ENCODE measurements around the gene INAFM1. TPM values are rescaled to one million over a fixed set of nuclear protein-coding genes. Genes with fewer than 3 reads are reported as not detected.
"Not testable (repeated sequence)": the region's sequence is repeated elsewhere in the genome, so short reads cannot be mapped to it uniquely, and the experiment has no call there.

The INAFM1 gene
- total RNA-seq, 2 donors from 2014 or later, result 10.3 to 18.6 TPM

DNA sequence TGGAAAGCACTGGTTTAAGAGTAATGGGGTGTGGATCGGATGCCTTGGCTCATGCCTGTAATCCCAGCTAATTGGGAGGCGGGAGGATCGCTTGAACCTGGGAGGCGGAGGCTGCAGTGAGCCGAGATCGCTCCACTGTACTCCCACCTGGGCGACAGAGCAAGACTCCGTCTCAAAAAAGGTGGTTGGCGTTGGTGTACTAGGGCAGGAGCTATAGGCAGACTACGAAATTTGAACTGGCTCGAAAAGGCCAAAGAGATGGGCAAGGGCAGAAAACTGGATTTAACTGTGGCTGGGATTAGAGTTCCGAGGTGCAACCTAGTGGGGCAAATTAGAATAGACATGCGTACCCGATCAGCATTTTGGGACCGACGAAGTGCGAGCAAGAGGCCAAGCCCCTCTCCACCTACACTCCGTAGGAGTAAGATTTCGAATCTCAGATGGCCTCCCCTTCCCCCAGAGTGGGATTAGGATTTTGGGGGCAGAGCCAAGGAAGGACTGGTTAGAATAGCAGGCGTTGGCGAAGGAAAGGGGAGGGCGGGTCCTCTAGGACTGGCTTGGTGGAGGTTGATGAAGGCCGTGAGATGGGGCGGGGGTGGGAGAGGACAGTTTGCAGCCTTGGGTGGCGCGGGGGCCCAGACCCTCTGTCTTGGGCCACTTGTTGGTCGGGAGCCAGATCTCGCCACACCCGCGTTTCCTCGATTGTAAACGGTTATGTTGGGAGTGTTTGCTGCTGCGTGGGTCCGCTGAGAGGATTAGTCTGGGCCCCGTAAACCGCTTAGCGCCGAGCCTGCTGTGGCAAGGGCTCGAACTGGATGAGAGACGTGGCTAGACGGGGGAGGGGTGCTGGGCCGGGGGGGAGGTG, 2.0 kb upstream of the INAFM1 start:
- ATAC-seq (ENCODE audit: insufficient number of reproducible peaks, low FRiP score, low read depth), result peak; percentile 1
- TF ChIP-seq CTCF (IDR thresholded peaks at IDR 0.05), result no peak

GRCh38 chr19:47273313-47274070, 1.2 kb upstream of the INAFM1 start:
- Histone ChIP-seq H3K27me3 (replicated peaks; ENCODE audit: insufficient read depth) (no peaks in the 10 kb centered on the region), H3K4me3 (peak overlapping the region; percentile 91), H3K9me3 (no peaks in the 10 kb centered on the region), H3K27ac (peak overlapping the region; percentile 96 to 99), H3K36me3 (peaks cover 22% of the 10 kb centered on the region), H3K4me1 (ENCODE audit: control insufficient read depth in 1 of 2, low read depth in 2 of 2) (peaks cover 11 to 41% of the 10 kb centered on the region in 2 donors)
- DNase-seq (ENCODE audit: low spot score) (peak; percentile 78), ATAC-seq (ENCODE audit: insufficient number of reproducible peaks, low FRiP score, low read depth) (peak; percentile 64)
- TF ChIP-seq CTCF (IDR thresholded peaks at IDR 0.05), result no peak

More for the DNA sequence above, 2.0 kb upstream of the INAFM1 start:
- no peaks in the 10 kb centered on the region for H3K27me3 ChIP-seq (replicated peaks; ENCODE audit: insufficient read depth)
- peak; percentile 33 for DNase-seq (ENCODE audit: low spot score)
- peaks cover 11 to 34% of the 10 kb centered on the region in 2 donors for H3K4me1 ChIP-seq (ENCODE audit: control insufficient read depth in 1 of 2, low read depth in 2 of 2)
- no peaks in the 10 kb centered on the region for H3K9me3 ChIP-seq
- H3K4me3 ChIP-seq, result peak overlapping the region; percentile 91
- peaks cover 29% of the 10 kb centered on the region for H3K36me3 ChIP-seq
- H3K27ac ChIP-seq, result peak overlapping the region; percentile 96 to 99

DNA sequence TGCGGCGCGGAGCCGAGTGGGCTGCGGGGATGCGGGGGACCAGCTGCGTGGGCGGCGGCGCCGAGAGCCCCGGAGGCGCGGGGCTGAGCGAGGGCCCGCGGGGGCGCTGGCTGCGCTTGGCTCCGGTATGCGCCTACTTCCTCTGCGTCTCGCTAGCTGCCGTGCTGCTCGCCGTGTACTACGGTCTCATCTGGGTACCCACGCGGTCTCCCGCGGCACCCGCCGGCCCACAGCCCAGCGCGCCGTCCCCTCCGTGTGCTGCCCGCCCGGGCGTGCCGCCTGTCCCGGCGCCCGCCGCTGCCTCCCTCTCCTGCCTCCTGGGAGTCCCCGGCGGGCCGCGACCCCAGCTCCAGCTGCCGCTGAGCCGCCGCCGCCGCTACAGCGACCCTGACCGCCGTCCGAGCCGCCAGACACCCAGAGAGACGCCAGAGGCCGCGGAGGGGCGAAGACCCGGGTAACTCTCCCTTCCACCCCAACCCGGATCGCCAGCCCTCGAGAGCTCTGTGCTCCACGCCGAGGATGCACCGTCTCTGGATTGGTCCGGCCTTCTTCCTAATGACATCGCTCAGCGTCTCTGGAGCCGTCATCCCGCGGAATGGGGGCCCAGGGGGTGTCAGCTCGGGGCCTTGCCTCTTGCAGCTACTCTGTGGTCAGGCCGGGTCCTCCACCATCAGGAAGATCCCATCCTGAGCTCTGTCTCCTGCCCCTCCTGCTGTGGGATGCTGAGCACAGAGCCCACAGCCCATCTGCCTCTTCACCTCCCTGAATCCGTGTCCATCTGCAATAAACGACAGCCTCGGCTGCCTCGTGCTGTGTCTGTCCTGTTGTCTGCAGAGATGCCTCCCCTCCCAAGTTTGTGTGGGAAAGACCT, 441 bp downstream of the INAFM1 start:
- H3K36me3 ChIP-seq, result peaks cover 16% of the 10 kb centered on the region
- peak overlapping the region; percentile 87 to 91 for H3K27ac ChIP-seq
- H3K27me3 ChIP-seq (replicated peaks; ENCODE audit: insufficient read depth), result no peaks in the 10 kb centered on the region
- DNase-seq (ENCODE audit: low spot score) (no peak), ATAC-seq (ENCODE audit: insufficient number of reproducible peaks, low FRiP score, low read depth) (no peak)
- TF ChIP-seq CTCF (IDR thresholded peaks at IDR 0.05), result no peak
- peaks cover 11 to 56% of the 10 kb centered on the region in 2 donors for H3K4me1 ChIP-seq (ENCODE audit: control insufficient read depth in 1 of 2, low read depth in 2 of 2)
- no peaks in the 10 kb centered on the region for H3K9me3 ChIP-seq
- H3K4me3 ChIP-seq, result peak overlapping the region; percentile 91

DNA sequence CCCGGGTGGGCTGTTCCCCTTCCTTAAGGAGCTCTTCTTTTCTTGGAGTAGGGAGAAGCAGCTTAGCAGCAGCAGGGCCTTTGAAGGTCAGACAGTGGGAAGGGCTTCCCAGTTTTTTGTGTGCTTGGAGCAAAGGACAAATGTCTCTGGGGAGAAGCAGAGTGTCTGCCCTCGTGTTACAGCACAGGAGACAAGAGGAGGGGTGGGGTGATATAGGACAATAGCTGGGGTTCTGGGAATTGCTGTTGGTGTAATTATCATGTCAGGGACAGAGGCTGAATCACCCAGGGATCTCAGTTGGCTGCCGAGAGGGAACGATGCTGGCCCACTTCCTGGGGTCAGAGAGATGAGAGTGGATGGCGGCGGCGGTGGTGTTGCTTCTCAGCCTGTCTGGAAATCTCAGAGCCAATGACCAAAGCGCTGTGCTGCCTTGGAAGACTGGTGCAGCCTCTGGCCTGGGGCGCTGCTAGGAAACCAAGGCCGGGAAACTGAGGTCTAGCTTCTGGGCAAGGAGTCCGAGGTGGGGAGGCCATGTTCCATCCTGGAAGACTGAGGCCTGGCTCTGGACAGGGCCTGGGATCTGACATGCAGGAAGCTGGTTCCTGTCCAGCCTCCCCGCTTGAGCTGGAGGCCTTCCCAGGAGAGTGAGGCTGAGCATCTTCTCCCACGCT, 1.2 kb downstream of the INAFM1 start:
- ATAC-seq (ENCODE audit: insufficient number of reproducible peaks, low FRiP score, low read depth), result no peak

DNA sequence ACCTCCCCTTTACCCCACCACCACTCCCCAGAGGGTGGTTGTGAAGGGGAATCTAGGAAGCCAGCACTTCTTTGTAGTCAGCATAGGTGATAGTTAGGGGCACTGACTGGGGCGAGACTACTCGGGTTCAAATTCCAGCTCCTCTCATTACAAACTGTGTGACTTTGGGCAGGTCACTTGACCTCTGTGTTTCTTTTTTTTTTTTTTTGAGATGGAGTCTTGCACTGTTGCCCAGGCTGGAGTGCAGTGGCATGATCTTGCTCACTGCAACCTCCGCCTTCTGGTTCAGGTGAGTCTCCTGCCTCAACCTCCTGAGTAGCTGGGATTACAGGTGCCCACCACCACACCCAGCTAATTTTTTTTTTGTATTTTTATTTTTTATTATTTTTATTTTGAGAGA, 1.8 kb downstream of the INAFM1 start:
- DNase-seq (ENCODE audit: low spot score); H3K27me3 ChIP-seq (replicated peaks; ENCODE audit: insufficient read depth); ATAC-seq (ENCODE audit: insufficient number of reproducible peaks, low FRiP score, low read depth); H3K9me3 ChIP-seq; H3K36me3 ChIP-seq: not testable (repeated sequence)
- peak overlapping the region; percentile 87 to 91 for H3K27ac ChIP-seq
- H3K4me3 ChIP-seq, result peak overlapping the region; percentile 16
- H3K4me1 ChIP-seq (ENCODE audit: control insufficient read depth in 1 of 2, low read depth in 2 of 2), result peaks cover 11 to 70% of the 10 kb centered on the region in 2 donors

More for the DNA sequence above, 1.2 kb downstream of the INAFM1 start:
- Histone ChIP-seq H3K27ac (peak overlapping the region; percentile 87 to 91), H3K27me3 (replicated peaks; ENCODE audit: insufficient read depth) (no peaks in the 10 kb centered on the region), H3K36me3 (peaks cover 9% of the 10 kb centered on the region), H3K9me3 (no peaks in the 10 kb centered on the region), H3K4me3 (peak overlapping the region; percentile 91), H3K4me1 (ENCODE audit: control insufficient read depth in 1 of 2, low read depth in 2 of 2) (peaks cover 11 to 64% of the 10 kb centered on the region in 2 donors)
- no peak for TF ChIP-seq CTCF (IDR thresholded peaks at IDR 0.05)
- DNase-seq (ENCODE audit: low spot score), result no peak
